Heart left ventricle (tissue), 13 donors: ENCODE measurements around the gene SLC22A23.

Source experiments
- CTCF ChIP-seq, 12 donors: fragments of 200-600 bp; sonication (generic) in 4 of 12; IDR thresholded peaks; one replicate each; pipeline versions ENCODE4 v1.5.0 to v1.8.0; 2018 to 2022; ENCODE audit warnings: antibody characterized with exemption in 12 of 12, mild to moderate bottlenecking in 5 of 12
- POLR2A ChIP-seq, 2 donors: fragments of 450-650 bp; IDR thresholded peaks; one replicate each; pipeline ENCODE4 v1.6.1; 2017; ENCODE audit warnings: antibody characterized with exemption in 2 of 2, mild to moderate bottlenecking in 2 of 2, moderate library complexity in 2 of 2
- donor health status: ischemic (EF 13 %, LVEDD 7.1; RV severe dilation, severe dysfunction).
- donor health status: DM: no; HTN: yes; CAD: no.
- donor health status: DM: no; HTN: no; CAD: no.
- donor health status: ischemic (EF 25% LVEDD 6.9; RV normal size, moderate dysfunction).
- donor health status: ischemic (EF 25% LVEDD 5.7; RV mildly dilated, moderate dysfunction).
- donor health status: ischemic (EF 35%, LVEDD 5.7; RV mildly dilated, moderate dysfunction).
- donor health status: nonischemic (EF 11% LVEDD 7.7; RV severe dilation, severe dysfunction).
- donor health status: DM: yes; HTN: yes; CAD: no.
- donor health status: PGD.
- donor health status: ischemic (EF 29% LVEDD 5.4; RV normal size, mild dysfunction).
- donor health status: nonischemic (EF 23%, LVEDD 6.1; RV moderate dilation, normal function).

DNA sequence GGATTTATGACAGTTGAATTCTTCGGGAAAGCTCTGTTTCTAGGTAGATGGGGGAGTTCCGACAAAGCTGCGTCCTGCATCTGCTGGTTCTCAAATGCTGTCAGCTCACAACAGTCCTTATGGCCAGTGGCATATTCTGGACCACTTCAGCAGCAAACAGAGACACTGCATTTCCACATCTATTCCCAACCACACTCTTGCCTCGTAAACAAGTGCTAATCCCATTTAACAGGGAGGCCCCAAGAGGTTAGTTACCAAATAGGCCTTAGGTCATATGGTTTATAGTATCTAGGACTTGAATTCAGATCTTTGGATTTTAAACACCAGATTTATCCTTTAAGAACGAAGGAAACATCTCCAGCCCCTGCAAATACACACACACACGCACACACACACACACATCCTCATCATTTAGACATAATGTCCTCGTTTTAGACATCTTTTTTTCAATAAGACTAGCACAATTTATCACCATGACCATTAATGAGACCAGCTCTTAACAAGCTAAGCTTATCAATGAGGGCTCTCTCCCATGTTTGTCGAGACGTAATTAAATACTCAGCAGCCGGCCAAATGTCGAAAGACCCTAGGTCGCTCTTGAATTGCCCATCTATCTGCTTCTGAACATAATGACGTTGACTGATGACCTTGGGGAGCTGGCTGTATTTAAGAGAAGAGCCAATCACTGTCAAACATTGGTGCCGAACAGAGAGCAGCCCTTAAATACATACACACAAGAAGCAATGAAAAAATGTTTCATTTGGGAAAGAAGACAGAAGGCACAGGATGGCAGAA lies 113.6 kb downstream of the SLC22A23 start:
- TF ChIP-seq CTCF (IDR thresholded peaks at IDR 0.05) (no peak), POLR2A (IDR thresholded peaks at IDR 0.05) (no peak)
